Measurements from ENCODE around the gene FBXO22.

The FBXO22 gene

DNA sequence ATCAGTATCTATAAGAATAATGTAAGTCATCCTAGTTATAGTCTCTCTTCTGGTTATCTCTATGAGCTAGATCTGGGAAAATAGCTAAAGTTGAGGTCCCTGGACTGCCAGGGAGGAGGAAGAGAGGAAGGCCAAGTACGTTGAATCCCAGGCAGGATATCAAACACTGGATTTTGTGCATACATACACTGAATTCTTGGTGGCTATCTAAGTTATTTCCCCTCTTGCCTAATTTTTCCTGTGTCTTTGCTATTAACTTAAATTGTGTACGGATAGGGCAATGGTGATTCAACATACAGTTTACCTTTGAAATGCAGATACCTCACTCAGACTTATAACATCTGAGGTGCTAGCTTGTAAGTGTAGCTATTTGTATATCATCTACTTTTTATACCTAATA, 27.2 kb downstream of the FBXO22 start:
- CTCF ChIA-PET = interaction anchor here (1.2 to 1.6 kb wide), 2 partner anchors 9 to 122 kb away, joined by 4 to 5 read pairs; no protein-coding TSS in a partner anchor
- POLR2A ChIA-PET = no interaction called here
- TF ChIP-seq ELF4 (IDR thresholded peaks at IDR 0.05) = no peak
- no peak for TF ChIP-seq BHLHE40 (IDR thresholded peaks at IDR 0.05; ENCODE audit: borderline replicate concordance)
- TF ChIP-seq CTBP1 (IDR thresholded peaks at IDR 0.05; ENCODE audit: borderline replicate concordance) = no peak
- no peak for TF ChIP-seq HDGF (IDR thresholded peaks at IDR 0.05; ENCODE audit: borderline replicate concordance)
- no peak for TF ChIP-seq LEF1 (IDR thresholded peaks at IDR 0.05; ENCODE audit: borderline replicate concordance)
- no peak for TF ChIP-seq ZNF384 (IDR thresholded peaks at IDR 0.05)
- no peak for TF ChIP-seq PKNOX1 (IDR thresholded peaks at IDR 0.05)
- TF ChIP-seq TARDBP (IDR thresholded peaks at IDR 0.05) = no peak
- TF ChIP-seq SUZ12 (IDR thresholded peaks at IDR 0.05) = no peak
- TF ChIP-seq NFRKB (IDR thresholded peaks at IDR 0.05) = no peak
- TF ChIP-seq SP1 (IDR thresholded peaks at IDR 0.05) = no peak
- TF ChIP-seq L3MBTL2 (conservative IDR thresholded peaks at IDR 0.05) = no peak
- TF ChIP-seq ARNT (IDR thresholded peaks at IDR 0.05) = no peak
- TF ChIP-seq FOXK2 (IDR thresholded peaks at IDR 0.05) = no peak
- TF ChIP-seq FOXM1 (IDR thresholded peaks at IDR 0.05; ENCODE audit: borderline replicate concordance) = no peak
- no peak for TF ChIP-seq FOXA1 (IDR thresholded peaks at IDR 0.05)
- DNase-seq (ENCODE audit: extremely low spot score) = no peak

GRCh38 chr15:75942464-75942863, 38.8 kb downstream of the FBXO22 start:
- POLR2A ChIA-PET = no interaction called here
- CTCF ChIA-PET = no interaction called here
- DNase-seq (ENCODE audit: extremely low spot score) = no peak

GRCh38 chr15:75943246-75943645, 39.6 kb downstream of the FBXO22 start:
- ChIA-PET POLR2A (no interaction called here), CTCF (no interaction called here)
- DNase-seq (ENCODE audit: extremely low spot score) = no peak
- TF ChIP-seq FOXM1 (IDR thresholded peaks at IDR 0.05; ENCODE audit: borderline replicate concordance) (no peak), FOXA1 (IDR thresholded peaks at IDR 0.05) (no peak), FOXK2 (IDR thresholded peaks at IDR 0.05) (no peak), L3MBTL2 (conservative IDR thresholded peaks at IDR 0.05) (no peak), LEF1 (IDR thresholded peaks at IDR 0.05; ENCODE audit: borderline replicate concordance) (no peak), TARDBP (IDR thresholded peaks at IDR 0.05) (no peak)

More at GRCh38 chr15:75942464-75942863, 38.8 kb downstream of the FBXO22 start:
- TF ChIP-seq NFRKB (IDR thresholded peaks at IDR 0.05) = no peak
- TF ChIP-seq L3MBTL2 (conservative IDR thresholded peaks at IDR 0.05) = no peak

DNA sequence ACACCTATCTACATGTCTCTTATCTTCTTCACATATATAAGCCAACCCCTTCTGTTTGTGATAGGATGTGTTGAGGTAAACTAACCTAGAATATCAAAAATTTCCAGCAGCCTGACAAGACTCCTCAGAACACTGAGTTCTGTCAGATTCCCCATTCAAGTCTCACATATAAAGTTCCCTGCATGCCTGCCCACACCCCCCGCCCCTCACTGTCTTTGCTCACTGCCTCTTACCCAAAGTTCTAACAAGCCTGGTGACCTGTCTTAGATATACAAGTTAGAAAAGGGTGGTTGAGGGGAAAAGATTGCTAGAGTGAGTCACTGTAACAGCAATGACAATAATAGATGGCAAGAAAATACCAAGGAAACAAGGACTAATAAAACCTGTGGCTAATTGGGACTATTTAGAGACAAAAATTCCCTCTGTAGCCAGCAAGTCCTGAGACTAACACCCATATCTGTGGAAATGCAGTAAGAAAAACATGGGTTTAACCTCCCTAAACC, 40.1 kb downstream of the FBXO22 start:
- ChIA-PET POLR2A (no interaction called here), CTCF (no interaction called here)
- no peak for TF ChIP-seq LEF1 (IDR thresholded peaks at IDR 0.05; ENCODE audit: borderline replicate concordance)
- TF ChIP-seq L3MBTL2 (conservative IDR thresholded peaks at IDR 0.05) = no peak
- TF ChIP-seq BHLHE40 (IDR thresholded peaks at IDR 0.05; ENCODE audit: borderline replicate concordance) = no peak
- no peak for TF ChIP-seq FOXA1 (IDR thresholded peaks at IDR 0.05)
- TF ChIP-seq TARDBP (IDR thresholded peaks at IDR 0.05) = no peak
- TF ChIP-seq FOXM1 (IDR thresholded peaks at IDR 0.05; ENCODE audit: borderline replicate concordance) = no peak
- TF ChIP-seq HDGF (IDR thresholded peaks at IDR 0.05; ENCODE audit: borderline replicate concordance) = no peak
- TF ChIP-seq CTBP1 (IDR thresholded peaks at IDR 0.05; ENCODE audit: borderline replicate concordance) = no peak
- TF ChIP-seq PKNOX1 (IDR thresholded peaks at IDR 0.05) = no peak
- TF ChIP-seq NFRKB (IDR thresholded peaks at IDR 0.05) = no peak
- TF ChIP-seq ARNT (IDR thresholded peaks at IDR 0.05) = no peak
- no peak for TF ChIP-seq ZNF384 (IDR thresholded peaks at IDR 0.05)
- no peak for TF ChIP-seq SP1 (IDR thresholded peaks at IDR 0.05)
- no peak for TF ChIP-seq ELF4 (IDR thresholded peaks at IDR 0.05)
- no peak for TF ChIP-seq SUZ12 (IDR thresholded peaks at IDR 0.05)
- no peak for DNase-seq (ENCODE audit: extremely low spot score)

DNA sequence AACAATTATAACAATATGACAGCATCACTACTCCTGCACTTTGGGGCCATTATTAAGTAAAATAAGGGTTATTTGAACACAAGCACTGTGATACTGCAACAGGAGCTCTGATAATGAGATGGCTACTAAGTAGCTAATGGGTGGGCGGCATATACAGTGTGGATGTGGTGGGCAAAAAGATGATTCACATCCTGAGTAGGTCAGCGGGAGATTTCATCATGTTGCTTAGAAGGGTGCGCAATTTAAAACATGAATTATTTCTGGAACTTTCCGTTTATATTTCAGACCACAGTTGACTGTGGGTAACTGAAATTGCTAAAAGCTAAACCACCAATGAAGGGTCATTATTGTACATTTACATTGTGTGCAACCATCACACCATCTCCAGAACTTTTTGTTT, 42.3 kb downstream of the FBXO22 start:
- POLR2A ChIA-PET = interaction anchor here (1.0 kb wide), 1 partner anchor 10 kb away, joined by 4 read pairs; no protein-coding TSS in a partner anchor
- TF ChIP-seq SP1 (IDR thresholded peaks at IDR 0.05) = no peak
- no peak for TF ChIP-seq FOXA1 (IDR thresholded peaks at IDR 0.05)
- no peak for TF ChIP-seq L3MBTL2 (conservative IDR thresholded peaks at IDR 0.05)
- no peak for TF ChIP-seq NFRKB (IDR thresholded peaks at IDR 0.05)
- no peak for TF ChIP-seq PKNOX1 (IDR thresholded peaks at IDR 0.05)
- no peak for TF ChIP-seq CTBP1 (IDR thresholded peaks at IDR 0.05; ENCODE audit: borderline replicate concordance)
- TF ChIP-seq BHLHE40 (IDR thresholded peaks at IDR 0.05; ENCODE audit: borderline replicate concordance) = no peak
- TF ChIP-seq TARDBP (IDR thresholded peaks at IDR 0.05) = no peak
- TF ChIP-seq HDGF (IDR thresholded peaks at IDR 0.05; ENCODE audit: borderline replicate concordance) = no peak
- no peak for TF ChIP-seq SUZ12 (IDR thresholded peaks at IDR 0.05)
- no peak for TF ChIP-seq ZNF384 (IDR thresholded peaks at IDR 0.05)
- no peak for TF ChIP-seq LEF1 (IDR thresholded peaks at IDR 0.05; ENCODE audit: borderline replicate concordance)
- no peak for TF ChIP-seq ELF4 (IDR thresholded peaks at IDR 0.05)
- no peak for TF ChIP-seq ARNT (IDR thresholded peaks at IDR 0.05)
- TF ChIP-seq FOXM1 (IDR thresholded peaks at IDR 0.05; ENCODE audit: borderline replicate concordance) = no peak
- no peak for TF ChIP-seq FOXK2 (IDR thresholded peaks at IDR 0.05)
- no peak for DNase-seq (ENCODE audit: extremely low spot score)
- CTCF ChIA-PET = no interaction called here

DNA sequence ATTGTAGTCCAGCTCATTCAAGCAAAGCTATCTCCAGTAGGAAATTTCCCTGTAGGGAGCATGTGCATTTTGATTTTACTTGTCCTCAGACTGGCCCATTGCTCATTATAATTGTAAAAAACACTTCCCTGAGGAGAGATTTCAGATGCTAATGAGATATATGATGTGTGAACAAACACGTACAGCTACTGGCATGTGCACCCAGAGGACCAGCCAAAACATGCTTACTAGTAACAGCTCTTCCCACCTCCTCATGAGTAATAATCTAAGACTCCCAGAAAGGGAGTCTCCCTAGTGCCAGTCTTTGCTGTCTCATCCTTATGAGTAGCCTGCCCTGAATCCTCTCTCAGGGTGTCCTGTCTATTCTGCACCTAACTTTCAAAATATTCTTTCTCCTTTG, 43.4 kb downstream of the FBXO22 start:
- TF ChIP-seq NFRKB (IDR thresholded peaks at IDR 0.05) (no peak), SUZ12 (IDR thresholded peaks at IDR 0.05) (no peak), ZNF384 (IDR thresholded peaks at IDR 0.05) (no peak), TARDBP (IDR thresholded peaks at IDR 0.05) (no peak), LEF1 (IDR thresholded peaks at IDR 0.05; ENCODE audit: borderline replicate concordance) (no peak), L3MBTL2 (conservative IDR thresholded peaks at IDR 0.05) (no peak), ELF4 (IDR thresholded peaks at IDR 0.05) (no peak), HDGF (IDR thresholded peaks at IDR 0.05; ENCODE audit: borderline replicate concordance) (no peak)
- CTCF ChIA-PET = no interaction called here
- DNase-seq (ENCODE audit: extremely low spot score) = no peak
- POLR2A ChIA-PET = no interaction called here
